LoVo (cell line): ENCODE results near the gene DNM2.

Experiments
- DNase-seq: peaks from one replicate; pipeline ENCODE4 v3.0.0-alpha.2; 2016; ENCODE audit warnings: low spot score

DNM2 gene

DNA sequence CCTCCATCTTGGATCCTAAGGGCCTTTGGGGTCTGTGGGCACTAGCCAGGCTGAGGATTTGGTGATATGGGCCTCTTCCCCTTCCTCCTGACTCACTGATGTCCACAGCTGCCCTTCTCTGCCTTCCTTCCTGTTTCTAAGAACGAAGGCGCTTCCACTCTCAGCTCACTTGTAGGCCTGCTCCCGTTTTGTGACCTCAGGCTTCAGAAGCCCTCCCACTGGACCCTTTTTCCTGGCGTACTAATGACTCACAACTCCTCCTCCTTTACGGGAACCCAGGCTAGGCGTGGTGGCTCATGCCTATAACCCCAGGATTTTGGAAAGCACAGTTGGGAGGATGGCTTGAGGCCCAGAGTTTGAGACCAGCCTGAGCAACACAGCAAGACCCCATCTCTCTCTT is 62.5 kb downstream of the DNM2 start:
- no peak for DNase-seq

DNA sequence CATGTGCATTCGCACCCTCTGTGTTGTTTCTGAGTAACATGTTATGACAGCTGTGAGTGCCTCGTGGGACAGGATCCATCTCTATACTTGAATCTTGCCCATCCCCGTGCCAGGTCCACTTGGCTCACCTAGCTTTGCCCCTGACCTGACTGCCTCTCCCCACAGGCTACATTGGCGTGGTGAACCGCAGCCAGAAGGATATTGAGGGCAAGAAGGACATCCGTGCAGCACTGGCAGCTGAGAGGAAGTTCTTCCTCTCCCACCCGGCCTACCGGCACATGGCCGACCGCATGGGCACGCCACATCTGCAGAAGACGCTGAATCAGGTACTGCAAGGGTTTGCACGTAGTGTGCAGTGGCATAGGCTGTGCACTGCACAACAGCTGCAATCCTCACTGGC is 64.9 kb downstream of the DNM2 start:
- no peak for DNase-seq

DNA sequence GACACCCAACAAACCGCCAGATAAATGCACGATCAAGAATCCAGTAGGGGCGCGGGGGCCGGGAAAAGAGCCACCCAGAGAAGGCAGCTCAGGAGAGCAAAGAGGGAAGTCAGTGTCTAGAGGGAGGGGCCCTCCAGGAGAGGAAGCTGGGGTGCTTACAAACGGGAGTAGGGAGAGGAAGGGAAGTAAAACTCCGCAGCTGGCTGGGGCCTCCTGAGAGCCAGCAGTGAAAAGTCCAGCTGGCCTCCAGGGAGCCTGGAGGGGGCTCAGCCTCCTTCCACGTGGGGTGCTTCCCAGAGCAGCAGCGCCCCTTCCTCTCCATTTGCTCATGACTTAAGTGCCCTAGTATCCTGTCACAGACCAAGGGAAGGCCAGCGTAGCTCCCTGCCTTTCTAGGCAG is 66.4 kb downstream of the DNM2 start:
- no peak for DNase-seq

DNA sequence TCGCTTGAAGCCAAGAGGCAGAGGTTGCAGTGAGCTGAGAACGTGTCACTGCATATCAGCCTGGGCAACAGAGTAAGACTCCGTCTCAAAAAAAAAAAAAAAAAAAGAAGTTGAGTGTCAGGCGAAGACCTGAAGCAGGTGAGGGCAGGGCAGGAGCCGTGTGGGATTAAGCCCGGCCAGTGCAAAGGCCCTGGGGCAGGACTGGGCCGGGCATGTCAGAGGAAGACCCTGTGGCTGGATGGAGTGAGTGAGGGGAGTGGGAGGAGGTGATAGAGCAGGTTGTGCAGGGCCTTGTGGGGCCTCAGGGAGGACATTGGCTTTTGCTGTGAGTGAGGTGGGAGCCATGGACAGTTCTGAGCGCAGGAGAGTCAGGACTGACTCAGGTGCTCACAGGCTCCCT is 70.3 kb downstream of the DNM2 start:
- DNase-seq: no peak

DNA sequence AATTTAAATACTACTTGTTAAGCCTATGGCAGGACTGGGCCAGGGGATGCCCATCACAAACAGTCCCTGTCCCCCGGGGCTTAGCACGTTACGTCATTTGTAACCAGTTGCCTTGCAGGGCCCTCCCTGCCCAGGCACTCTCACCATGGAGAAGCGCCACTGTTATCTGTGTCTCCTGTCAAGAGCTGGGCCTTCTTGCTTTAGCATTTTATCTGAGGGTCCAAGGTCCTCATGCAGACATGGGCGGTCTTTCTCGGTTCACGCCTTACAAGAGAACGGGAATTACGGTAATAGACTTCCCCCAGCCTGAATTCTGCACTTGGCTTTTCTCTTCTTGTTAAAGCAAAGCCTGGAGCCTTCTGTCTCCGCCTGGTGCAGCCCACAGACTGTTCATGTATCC is 72.0 kb downstream of the DNM2 start:
- no peak for DNase-seq

DNA sequence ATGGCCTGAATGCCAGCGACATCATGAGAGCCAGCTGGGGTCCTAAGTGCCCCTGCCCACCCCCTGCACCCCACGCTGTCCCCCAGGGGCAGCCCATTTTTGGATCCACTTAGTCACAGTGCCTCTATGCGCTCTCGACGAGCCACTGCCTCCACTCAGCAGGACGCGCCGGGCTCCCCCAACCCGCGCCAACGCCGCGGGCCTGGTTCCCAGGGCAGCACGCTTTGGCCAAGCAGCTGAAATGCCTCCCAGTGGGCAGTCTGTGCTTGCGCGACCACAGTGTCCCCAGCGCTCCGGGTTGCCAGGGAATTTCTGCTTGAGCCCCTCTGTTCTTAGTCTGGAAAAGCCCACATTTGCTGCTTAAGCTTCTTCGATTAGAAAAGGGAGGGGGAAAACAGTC is 78.8 kb downstream of the DNM2 start:
- no peak for DNase-seq

DNA sequence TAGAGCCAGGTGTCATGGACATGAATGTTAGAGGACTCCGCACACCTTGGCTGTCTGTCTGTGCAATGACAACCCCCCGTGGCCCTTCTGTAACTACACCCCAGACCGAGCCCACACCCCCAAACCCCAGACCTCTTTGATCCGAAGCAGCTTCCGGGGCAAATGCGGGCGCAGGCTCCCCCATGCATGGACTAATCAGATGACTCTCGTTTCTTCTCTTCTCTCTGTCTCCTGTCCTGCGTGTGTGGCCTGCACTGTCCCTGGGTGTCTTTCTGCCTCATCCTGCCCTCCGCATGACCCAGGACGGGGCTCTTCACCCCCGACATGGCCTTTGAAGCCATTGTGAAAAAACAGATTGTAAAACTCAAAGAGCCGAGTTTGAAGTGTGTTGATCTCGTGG is 79.2 kb downstream of the DNM2 start:
- no peak for DNase-seq

DNA sequence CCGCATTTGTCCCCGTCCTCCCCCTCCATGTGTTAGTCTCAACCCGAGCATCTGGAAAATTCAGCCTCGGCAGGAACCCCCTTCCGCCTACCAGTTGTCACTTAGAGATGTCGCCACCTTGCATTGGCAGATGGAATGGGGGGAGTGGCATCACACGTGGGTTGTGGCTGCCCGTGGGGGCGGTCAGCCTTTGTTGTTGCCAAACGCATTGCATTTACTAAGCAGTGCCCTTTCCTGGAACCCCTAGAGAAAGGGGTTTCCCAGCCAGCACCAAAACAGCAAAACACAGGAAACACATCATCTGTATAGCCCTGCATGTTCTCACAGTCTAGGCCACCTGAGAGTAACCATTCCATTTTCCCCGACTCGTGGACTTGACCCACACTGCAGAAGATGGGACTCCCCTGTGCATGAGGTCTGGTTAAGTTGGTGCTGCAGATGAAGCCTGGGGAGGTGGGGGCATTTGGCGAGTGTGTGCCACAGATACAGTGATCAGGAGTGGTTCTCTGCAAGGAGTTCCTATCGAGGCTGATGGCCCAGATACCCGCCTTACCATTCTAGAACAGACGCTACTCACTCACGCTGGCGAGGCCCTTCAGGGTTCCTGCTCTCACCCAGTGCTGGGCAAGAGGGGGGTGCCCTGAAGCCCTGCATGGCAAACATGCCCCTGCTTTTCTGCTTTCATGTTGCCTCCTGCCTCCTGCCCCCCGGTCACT is 79.8 kb downstream of the DNM2 start:
- DNase-seq: no peak

DNA sequence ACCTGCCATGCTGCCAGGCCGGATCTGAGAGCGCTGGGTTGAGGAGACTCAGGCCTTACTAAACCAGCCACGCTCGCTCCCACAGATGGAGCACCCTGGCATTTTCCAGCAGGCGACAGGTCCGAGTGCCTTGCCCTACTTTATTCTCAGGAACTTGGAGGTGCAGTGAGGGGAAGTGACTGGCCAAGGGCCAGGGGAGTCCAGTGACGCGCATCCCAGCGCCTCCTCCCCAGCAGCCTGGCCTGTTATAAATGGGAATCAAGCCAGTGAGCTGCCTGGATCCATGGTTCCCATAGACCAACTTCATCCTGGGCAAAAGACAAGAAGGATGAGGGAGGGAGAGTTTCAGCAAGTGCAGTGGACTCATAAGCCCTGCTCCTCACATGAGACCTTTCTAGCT is 82.6 kb downstream of the DNM2 start:
- no peak for DNase-seq

DNA sequence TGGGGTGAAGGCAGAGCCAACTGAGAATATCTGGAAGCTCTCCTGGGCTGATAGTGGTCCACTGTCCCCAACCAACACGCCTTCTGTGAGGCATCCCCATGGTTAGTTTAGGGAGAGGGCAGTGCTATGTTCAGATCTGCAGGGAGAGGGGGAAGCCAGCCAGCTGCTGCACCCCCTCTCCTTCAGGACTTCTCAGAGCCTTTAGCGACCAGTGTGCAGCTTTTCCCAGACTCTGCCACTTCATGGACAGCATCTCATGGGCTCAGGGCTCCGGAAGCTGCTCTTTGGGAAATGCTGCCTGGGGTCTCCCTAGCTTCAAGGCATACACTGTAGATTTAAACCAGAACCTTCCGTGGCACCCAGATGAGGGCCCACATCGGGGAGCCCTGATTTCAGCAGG is 84.6 kb downstream of the DNM2 start:
- DNase-seq: no peak

DNA sequence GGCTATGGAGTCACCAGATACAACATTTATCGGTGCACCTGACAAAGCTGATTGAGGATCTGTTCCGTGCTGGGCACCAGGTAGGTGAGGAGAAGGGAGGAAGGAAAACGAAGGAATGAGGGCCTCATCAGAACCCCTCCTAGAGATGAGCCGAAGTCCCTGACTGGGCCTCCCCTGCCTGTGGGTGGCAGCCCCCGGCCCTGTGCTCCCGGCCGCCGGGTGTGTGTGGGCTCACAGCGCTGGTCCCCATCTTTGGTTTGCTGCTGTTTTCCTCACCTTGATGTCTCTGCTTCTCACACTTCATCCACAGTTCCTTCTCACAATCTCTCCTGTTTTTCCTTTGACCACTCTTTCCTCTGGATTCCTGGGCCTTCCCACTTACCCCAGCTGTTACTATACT is 85.4 kb downstream of the DNM2 start:
- no peak for DNase-seq

DNA sequence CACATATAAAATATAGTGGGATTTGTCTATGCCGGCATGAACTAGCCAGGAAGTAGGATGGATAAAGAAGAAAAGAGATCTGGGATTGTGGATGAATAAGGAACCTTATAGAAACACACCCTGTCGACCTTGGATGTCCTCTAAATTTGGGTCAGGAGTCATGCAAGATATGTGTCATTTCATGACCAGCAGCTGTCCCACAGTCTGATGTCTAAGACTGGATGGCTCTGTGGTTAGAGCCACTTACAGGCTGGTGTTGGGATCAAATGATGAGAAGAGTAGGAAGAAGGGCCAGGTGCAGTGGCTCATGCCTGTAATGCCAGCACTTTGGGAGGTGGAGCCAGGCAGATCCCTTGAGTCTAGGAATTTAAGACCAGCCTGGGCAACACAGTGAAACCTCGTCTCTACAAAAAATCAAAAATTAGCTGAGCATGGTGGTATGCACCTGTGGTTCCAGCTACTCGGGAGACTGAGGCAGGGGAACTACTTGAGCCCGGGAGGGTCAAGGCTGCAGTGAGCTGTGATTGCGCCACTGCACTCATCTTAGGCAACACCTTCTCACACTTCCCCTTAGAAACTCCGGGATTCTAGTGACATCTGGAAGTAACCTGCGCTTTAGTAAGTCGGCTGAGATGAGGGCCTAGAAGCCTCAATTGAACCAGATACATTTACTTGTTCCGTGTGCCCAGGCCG is 87.3 kb downstream of the DNM2 start:
- no peak for DNase-seq

DNA sequence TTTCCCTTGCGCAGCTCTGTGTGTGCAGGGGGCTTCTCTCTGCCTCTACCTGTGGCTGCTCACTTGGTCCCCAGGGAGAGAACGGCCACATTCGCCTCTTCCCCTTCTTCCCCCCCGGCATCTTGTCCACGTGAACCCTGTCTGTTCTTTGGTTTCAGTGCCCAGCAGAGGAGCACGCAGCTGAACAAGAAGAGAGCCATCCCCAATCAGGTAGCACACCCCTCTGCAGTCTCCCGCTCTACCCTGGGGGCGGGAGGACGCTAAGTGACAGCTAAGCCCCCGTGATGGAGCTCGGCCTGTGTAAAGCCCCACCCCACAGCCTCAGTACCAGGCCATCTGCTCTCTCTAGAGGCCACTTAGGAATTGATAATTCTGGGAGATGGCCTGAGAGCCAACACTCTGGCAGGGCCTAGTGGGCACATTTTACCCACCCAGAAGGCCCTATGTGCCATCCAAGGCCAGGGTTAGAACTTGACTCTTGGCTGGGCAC is 87.9 kb downstream of the DNM2 start:
- DNase-seq: no peak

DNA sequence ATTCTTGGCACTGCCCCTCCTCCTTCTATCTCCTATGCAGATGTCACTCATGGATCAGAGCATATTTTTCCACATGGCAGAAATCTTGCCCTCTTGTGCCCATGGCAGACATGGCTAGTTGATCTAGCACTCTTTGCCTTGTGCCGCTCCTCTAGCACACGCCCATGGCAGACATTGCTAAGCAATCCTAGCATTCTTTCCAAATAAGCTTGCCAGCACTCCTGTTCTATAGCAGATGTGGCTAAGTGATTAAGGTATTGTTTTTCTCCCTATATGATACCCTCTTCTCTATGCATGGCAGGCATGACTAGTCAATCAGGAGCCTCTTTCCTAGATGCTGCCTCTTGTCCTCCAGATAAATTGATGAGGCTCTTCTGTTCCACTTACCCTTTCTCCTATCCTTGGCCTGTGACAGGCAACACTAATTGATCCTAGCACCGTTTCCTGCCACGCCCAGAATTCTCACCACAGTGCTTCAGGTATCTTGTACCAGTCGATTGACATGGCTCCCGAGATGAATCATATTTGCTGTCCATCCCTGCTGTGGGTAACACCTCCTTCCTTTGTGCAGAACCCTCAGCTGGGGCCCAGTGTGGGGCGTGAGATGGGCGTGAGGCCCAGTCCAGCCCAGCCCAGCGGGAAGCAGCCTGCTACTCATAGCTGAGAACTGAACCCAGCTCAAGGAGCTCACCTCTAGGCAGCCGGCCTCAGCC is 91.2 kb downstream of the DNM2 start:
- DNase-seq: peak; percentile 55

DNA sequence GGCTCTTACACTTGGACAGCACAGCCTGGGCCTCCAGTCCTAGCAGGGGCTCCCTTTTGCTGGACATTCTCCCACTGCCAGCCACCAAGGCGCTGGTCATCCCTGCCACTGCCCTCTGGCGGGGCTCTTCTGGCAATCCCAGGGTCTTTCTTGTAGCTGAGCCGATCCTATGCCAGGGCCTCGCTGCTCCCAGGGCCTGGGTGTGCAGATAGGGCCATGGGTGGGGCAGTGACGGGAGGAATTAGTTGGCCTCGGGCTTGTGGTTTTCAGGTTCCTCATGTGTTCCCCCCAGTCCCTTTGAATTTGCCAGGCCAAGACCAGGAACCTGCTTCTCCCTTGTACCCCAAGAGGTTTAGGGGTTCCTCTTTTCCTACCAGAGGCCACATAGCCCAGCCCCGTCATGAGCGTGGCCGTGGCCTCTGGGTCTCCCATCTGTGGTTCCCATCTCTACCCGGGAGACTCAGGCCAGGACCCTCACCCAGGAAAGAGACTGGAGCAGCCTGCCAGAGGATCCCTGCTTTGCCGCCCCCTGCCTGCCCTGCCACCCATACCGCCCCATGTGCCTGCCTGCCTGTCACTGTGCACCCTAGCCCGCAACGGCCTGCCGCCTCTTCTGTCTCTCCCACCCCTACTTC is 91.9 kb downstream of the DNM2 start:
- DNase-seq: no peak

DNA sequence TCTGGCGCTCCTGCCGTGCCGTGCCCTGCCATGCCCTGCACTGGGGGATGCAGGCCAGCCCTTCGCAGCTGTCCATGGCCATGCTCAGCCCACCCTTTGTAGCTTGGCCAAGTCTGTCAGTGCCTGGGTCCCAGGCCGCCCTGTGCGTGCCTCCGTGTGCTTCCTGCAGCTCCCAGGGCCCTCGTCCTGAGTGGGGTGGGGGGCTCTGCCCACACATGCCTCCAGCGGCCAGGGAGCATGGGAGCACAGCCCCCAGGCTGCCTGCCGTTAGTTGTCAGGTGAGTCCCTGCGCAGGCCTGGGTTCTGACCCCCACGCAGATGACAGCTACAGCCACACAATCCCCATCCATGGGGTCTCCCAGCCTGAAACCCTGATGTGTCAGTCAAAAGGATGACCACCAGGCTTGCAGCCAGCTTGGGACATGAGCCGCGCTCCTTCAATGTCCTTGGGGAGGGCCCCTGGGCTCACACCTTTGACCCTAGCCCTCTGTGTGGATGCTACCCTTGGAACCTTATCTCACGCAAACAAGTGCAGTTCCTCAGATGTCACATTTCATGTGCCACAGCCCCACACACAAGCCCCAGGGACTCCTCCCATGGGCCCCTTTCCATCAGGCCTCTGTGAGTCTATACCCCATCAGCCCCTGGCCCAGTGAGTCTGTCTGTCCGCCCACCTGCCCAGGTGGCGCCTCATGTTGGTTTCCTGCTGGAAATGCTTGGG is 93.7 kb downstream of the DNM2 start:
- no peak for DNase-seq

DNA sequence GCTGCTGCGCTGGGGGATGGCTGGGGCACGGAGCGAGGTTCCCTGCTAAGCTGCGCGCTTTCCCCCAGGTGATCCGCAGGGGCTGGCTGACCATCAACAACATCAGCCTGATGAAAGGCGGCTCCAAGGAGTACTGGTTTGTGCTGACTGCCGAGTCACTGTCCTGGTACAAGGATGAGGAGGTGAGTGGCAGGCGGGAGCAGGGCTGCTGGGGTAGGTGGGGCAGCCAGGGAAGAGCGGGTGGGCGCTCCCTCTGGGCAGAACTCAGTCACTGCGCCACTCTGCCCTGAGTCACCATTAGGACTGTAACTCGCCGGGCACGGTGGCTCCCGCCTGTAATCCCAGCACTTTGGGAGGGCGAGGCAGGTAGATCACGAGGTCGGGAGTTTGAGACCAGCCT is 94.3 kb downstream of the DNM2 start:
- DNase-seq: no peak

DNA sequence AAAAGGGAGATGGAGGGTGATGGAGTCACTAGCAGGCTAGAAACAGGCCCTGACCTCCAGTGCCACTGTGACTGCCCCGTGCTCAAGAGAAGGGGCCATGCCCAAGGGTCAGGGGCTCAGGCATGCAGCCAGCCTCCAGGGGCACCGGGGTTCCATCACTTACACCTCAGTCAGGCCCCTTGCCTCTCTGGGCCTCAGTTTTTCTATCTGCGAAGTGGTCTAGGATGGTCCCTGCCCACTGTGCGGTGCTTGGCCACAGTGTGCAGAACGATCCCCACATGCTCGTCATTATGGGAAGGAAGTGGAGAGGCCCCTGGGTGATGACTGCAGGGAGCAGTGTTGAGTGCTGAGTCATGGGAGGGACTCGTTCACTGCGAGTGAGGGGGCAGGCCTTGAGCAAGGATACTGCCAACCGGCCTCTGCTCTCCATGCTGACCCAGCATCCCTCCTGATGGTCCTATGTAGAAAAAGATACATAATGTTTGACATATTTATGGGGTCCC is 95.1 kb downstream of the DNM2 start:
- DNase-seq: no peak

DNA sequence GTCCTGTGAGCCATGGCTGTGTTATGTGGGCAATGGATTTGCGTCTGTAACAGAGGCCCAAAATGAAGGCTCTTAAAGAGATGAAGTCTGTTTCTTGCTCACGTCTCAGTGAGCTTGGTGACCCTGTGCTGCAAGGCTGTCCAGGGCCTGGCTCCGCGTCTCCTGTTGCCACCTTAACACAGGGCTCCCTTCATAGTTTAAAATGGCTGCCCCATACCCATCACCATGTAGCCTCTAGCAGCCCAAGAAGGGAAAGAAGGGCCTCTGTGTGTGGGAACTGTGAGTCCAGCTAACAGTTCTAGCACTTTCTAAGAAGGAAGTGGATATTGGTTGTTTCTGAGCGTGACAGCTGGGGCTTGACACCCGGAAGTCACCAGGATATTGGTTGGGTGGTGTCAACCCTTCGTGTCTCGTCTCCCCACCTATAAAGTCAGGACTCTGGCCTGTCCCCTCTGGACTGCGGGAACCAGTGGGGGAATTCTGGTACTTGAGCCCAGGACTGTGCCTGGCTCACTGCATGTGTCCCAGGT is 97.2 kb downstream of the DNM2 start:
- DNase-seq: no peak

DNA sequence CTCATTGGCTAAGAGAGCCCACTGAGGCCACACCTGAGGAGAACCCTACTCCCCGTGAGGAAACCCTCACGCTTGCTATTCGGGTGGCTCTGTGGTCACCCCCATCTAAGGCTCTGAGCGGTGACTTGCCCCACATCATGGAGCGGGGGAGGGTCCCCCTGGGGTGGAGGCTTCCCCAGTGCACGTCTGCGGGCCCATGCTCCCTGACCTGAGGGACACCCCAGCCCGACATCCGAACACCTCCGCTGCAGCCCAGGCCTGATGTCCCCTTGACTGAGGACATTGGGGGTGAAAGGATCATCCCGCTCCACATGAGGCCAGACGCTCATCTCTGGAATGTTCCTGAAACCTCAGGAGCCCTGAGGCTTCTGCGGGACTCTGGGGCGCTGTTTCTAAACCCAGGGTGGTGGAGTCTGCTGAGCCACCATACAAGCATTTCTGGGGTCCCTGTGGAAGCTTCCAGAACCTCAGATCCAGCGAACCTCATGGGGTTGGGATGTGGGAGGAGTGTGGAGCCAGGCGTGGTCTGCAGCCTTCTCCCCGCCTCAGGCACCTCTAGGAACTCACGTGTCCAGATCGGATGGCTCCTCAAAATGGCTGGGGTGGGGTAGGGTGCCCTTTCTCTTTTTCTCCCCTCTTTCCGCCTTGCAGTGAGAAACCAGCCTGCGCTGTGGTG is 98.2 kb downstream of the DNM2 start:
- DNase-seq: no peak

DNA sequence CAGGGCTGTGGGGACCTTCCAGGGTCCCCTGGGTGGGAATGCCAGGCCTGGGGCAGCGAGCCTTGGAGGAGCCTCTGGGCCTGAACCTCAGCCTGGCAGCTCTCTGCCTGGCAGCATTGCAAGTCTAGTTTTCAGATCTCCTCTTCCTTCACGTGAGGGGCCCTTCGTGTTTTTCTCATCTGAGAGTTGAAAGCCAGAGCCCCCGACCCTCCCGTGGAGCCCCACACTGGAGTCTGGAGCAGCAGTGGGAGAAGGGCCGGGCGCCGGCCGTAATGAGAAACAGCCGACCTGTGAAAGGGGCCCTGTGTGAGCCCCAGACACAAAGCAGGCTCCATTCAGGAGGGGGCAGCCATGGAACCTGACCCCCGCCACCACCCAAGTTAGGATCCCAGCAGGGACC is 98.8 kb downstream of the DNM2 start:
- DNase-seq: no peak
